TTC549 (cell line): ENCODE measurements around the gene CCN6.
A peak's percentile ranks its signal among the peaks of the same experiment; 100 is the strongest.

Experiments used
- FAIRE-seq: peaks from 2 replicates; lab custom pipeline; 2012; peaks lifted over from hg19 to GRCh38; lab: Jason Lieb, UNC

Gene CCN6

DNA sequence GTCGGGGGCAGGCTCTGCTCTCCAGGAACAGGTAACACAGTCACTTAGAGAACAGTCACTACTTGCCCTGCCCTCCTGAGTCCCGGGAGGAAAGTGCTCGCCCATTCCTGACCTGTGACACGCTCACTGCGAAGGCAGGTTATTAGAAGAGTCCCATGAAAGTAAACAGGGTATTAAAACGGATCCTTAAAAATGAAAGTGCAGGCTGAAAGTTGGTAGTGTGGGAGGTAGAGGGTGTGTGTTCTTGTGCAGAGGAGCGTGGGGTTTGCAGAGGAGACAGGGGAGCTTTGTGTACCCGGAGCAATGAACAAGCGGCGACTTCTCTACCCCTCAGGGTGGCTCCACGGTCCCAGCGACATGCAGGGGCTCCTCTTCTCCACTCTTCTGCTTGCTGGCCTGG is at the start of gene CCN6:
CCN6 (plus strand) TSS at position 104 of the 400 bp plus-strand sequence; CDS start at position 358, 254 bp downstream.
- FAIRE-seq: no peak

DNA sequence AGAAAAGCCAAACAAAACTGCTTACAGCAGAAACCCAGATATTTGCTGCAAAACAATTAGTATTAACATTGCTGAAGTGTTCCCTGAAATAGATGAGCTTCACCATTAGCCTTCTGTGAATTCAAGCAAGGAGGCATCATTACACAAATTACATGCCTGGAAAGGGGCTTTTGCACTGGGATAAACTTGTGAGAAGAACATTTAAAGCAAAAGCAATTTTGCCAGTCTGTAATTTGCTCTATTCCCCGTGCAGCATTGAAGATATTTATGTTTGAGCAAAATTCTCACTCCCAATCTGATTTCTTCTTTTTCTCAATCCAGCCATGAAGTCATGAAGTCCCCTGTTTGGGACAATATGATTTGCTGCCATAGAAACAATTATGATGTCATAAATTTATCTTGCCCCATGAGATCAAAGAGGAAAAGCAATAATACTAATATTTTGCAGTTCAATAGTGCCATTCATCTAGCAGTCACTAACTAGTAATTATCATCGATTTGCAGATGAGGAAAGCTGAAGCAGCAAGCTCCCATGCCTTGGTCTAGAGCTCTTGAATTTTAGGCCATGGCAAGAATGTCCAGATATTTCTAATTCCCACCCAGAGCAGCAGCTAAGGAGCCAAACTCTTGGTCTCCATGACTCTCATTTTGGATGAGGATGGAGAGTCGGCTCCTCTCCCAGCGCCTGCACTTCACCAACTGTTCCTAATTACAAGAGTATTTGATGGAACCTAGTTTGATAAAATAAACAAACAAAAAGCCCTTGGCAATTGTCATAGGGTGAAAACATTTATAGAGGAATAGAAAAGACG is 49.5 kb upstream of the CCN6 start:
- no peak for FAIRE-seq

DNA sequence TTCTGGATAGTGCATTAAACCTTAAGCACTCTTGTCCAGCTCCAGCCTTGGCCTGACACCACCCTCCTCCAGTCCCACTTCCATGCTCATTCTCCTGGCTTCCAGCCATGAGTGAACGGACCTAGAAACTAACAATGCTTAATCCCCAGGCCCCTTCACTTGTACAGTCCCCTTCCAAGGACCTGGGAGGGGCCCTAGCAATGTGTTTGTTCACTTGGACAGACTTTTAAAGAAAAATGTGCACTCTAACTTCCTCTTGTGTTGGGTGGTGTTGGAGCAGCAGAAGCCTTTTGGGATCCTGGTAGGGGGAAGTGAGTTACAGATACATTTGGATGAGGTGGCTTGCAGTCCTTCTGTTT is 48.9 kb upstream of the CCN6 start:
- FAIRE-seq: no peak

DNA sequence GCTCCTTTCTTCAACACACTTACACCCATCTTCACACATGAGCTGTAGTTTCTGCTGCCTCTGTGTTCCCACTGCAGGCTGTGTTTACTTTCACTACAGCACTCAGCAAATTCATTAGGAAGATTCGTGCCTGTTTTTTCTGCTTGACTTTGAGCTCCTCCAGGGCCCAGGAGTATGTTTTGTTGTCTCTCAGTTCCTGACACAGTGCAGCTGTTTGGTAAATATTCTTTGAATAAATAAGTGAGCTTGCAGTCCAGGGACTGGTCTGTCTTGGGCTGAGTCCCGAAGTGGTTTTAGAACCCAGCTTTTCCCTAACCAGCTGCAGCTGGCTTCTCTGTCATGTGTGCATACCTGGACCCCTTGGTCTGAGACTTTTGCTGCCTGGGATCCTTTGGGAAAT is 46.6 kb upstream of the CCN6 start:
- no peak for FAIRE-seq

DNA sequence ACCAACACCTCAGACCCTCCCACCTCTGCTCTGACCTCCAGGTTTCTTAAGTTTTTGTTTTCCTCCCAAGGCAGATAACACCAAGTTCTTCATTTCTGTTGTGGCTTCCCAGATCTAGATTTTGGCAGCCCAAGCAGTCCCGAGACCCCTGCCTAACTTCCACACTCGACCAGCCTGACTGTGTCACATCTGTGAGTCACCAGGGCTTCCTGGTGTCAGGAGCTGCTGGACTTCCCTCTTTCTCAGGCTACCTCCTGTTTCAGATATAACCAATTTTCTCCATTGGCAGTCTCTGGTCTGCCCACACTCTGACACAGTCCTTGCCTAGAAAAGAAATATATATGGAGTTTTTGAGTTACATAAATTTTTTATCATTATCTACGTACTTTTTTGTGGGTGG is 46.1 kb upstream of the CCN6 start:
- FAIRE-seq: no peak

DNA sequence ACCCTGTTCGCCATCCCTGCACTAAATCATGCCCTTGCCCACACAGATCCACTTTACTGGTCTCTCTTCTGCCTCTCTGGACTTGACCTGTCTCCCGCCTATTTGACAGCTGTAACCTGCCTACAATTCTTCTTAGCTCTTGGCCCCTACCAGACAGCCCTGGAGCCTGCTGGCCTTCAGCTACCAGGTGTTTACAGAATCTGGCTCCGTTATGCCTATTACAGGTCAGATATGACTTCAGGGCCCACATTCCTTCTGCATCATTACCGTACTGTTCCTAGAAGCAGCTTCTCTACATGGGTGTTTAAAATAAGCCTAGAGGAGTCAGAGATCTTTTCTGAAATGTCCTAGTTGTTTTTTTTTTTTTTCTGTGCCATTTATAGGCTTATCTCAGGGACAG is 45.4 kb upstream of the CCN6 start:
- no peak for FAIRE-seq

DNA sequence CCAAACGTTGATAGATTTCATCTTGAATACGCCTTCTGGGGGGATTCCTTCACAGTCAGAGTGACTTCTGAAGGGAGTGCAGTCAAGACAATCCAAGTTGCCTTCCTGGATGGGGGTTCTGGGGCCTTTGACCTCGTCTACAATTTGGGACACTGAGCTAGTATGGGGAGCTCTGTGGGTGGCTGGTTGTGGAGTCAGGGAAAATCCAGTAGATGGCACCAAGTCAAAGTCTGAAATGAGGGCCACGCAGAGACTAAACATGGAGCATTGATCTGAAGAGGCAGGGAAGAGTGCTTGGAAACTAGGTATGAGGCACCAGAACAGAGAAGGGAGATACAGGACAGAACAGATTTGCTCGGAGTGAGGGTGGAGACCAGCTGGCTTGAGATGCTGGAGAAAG is 43.6 kb upstream of the CCN6 start:
- no peak for FAIRE-seq

DNA sequence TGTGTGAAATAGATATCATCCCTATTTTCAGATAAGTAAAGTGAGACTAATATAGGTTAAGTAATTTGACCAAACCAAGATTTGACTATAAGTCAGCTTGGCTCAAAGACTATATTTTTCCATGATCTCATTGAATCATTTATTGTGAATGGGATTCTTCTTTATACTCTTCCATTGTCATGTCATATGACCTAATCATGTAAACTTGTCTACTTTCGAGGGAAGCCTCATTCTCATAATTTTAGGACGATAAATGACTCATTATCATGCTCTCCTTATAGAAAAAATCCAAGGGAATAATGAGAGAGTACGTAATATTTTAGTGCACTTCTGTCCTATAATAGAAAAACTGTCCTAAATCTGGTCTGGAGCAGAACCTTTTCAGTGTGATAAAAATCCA is 40.9 kb upstream of the CCN6 start:
- FAIRE-seq: no peak

DNA sequence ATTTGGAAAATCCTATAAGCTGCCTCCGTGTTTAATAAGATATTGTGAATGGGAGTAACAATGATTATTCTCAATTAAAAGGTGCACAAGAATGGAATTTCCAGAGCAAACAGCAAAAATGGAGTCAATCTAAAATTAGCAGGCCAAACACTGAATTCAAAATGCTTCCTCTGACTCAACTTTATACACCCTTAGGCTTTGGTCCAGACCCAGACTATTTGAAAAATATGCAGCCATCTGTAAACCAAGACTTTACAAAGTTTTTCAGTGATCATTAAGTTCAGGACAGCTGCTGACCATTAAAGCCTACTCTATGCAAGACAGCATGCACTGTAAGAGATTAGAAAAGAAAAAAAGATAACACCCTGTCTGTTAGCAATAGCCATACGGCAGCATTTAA is 39.4 kb upstream of the CCN6 start:
- FAIRE-seq: no peak

DNA sequence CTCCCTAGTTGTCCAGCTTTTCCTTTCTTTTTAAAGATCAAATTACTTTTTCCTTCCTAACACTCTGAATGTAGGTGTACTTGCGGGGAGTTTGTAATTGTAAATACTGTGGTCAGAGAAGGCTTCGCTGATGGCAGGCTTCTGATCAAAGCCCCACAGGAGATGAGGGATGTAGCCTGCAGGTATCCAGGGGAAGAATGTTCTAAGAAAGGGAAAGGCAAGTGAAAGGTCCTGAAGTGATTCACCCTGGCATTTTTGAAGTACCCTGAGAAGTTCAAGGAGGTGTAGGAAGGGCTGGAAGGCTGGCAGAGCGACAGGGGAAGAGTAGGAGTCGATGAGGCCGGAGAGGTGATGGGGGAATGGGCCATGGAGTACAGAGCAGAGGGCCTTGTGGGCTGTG is 38.2 kb upstream of the CCN6 start:
- no peak for FAIRE-seq

DNA sequence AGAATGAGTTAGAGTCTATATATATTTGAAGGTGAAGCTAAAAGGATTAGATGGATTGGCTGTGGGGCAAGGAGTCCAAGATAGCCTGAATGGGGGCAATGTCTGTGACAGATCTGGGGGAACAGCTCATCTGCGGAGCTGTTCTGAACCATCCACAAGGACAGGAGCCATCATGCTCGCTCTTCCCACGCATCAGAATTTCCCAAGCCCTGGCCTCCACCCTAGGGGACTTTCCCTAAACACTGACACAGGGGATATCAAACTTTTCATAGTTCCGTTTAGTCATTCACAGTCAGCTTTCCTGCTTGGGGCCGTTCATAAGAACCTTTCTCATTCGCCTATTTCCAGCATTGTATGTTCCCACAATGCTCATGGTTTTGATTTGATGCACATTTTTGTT is 37.6 kb upstream of the CCN6 start:
- FAIRE-seq: no peak

DNA sequence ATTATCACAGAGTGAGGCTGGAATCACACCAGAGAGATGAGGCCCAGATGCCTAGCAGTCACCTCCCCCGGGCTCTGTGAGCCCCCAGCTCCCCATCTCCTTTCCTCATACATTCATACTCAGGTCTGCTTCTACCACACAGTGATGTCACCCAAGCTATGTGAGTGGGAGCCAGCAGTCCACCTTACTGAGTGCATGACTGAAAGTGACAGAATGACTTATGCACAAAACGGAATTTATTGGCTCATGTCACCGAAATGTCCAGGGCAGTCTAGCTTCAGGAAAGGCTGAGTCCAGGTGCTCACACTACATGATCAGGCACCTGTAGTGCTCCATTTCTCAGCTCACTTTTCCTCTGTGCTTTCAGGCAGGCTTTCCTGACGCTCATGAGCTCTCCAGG is 36.7 kb upstream of the CCN6 start:
- no peak for FAIRE-seq

DNA sequence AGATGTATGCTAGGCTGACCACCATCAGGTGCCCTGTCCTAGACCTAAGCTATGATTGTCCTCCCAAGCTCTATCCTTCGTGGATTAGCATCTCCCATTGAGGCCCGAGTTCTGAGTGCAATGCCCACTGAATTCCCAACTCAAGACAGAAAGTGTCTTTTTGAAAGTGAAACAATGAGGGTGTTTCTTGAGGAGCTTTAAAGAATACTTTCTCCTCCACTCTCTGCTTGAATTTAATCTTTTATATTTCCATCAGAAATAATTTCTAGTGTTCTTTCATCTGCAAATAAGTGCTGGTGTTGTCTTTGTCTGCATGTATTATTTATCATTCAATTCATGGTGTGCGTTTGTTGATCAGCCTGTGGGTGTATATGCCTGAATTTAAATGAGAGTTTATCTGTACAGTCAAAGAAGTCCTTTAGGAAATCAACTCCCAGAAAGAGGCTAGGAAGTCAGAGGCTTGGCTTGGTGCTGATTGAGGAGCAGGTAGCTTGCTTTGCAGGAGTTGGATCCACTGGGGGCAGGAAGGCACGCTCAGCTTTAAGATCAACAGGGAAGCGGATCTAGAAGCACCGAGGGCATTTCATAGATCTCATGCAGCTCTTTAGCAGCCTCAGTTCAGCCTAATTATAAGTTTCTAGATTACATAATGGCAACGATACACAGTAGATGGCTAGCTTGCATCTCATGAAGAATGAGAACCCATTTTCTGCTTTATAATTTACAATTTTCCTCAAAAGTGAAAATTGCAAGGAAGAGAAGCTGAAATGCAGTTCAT is 36.0 kb upstream of the CCN6 start:
- FAIRE-seq: no peak

DNA sequence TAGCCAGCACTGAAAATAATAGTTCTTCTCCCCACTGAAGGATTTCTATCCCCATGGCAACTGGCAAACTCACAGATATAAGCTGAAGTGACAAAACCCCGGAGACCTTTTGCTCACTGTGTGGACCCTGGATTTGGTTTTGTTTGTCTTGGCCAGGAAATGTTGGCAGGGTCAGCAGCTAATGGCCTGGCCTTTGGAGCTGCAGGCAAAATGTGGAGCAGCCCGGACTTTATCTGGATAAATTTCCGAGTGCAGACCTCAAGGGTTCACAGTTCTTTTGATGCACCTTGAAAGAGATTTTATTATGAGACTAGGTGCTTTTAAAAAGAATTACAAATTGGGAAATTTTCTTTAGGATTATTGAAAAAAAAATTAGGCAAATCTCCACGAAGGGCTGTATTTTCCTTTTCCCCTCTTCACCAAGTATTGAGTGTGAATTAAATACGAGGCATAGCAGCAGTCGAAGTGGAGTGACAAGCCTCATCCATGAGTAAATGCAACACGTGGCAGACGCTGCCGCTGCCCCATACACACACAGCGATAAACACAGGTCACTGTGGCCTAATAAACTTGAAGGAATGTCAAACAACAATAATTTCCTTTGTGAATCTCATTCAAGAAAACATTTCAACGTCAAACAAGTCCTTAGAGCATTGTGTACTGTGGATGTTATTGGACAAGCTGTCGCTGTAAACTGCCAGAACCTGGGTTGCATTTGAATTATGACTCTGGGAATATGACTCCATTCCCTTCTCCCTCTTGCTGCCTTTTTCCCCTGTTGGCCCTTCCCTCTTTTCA is 35.1 kb upstream of the CCN6 start:
- FAIRE-seq: no peak

DNA sequence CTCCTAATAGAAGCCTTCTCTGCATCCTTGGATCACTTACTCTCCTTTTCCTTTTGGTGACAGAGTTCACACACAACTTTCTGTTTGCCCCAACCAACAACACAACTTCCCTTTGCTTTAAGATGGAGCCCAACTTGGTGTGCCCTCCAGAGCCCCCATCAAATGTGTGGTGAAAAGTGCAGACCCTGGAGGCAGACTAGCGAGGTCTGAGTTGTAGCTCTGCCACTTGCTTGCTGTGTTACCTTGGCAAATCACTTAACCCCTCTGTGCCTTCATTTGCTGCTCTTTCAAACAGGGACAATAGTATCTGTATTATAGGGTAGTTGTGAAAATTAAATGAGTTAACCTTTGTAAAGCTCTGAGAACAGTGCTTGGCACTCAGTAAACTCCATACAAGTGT is 34.3 kb upstream of the CCN6 start:
- no peak for FAIRE-seq

DNA sequence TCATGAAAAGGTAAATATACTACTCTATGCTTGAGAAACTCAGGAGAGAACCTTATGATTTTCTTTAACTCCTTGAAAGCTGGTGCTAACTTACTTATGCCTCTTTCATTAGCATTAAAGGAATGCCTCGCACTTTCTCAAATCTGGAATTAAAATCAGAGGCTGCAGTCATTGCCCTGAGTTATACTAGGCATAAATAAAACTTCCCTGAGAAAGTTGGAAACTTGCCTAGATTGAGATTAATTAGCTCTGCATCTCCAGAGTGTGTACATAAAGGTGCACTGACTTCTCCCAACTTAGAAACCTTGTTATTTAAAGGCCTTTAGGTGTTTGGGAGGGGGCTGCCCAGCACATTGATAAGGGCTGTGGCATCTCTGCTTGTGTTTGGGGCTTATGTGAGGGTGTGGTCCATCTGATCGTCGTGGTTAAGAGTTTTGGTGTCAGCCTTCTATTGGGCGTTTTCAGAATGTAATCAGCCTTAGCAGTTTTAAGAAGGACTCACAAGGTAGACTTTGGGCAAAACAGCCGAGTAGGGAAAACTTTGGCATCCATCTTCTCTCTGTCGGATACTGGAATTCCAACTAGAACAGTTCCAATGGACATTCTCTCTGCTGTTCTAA is 32.1 kb upstream of the CCN6 start:
- FAIRE-seq: no peak

DNA sequence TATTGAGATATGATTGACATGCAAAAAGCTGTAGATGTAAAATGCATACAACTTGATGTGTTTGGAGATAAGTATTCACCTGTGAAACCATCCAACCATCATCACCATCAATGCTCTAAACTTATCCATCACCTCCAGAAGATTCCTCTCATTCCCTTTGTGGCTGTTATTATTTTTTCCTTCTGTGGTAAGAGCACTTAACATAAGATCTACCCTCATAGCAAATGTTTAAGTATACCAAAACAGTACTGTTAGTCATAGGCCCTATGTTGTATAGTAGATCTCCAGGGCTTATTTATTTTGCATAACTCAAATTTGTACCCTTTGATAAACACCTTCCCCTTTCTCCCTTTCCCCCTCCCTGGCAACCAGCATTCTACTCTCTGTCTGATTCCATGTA is 31.2 kb upstream of the CCN6 start:
- FAIRE-seq: no peak

DNA sequence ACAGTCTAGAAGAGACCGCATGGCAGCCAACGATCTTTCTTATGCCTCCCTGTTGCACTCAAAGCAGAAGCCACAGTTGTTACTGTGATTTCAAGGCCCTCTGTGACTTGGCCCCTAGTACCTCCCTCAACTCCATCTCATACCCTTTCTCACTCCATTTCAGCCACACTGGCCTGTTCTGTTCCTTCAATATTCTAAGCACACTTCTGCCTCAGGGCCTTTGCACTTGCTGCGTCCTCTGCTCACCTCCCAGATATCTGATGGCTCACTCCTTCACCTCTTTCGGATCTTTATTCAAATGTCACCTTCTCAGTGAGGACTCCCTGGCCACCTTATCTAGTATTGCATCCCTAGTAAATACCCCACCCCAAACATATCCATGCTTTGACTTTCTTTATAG is 29.4 kb upstream of the CCN6 start:
- no peak for FAIRE-seq

DNA sequence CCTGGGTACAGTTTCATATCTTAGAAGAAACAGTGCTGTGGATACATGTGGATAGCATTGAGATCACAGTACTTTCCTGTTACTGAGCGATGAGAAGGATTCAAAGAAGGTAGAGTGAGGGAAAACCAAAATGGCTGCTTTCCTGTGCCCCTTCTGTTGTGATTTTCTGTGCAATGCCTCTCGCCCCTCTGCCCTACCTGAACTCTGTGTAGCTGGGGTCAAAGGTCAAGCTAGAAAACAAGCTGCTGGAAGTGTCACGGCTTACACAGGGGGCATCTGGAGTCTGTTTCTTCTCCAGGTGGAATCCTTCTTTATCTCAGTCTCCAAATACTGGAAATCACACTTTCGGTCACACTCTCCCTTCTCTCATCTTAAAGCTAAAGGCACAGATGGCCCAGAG is 27.0 kb upstream of the CCN6 start:
- no peak for FAIRE-seq

DNA sequence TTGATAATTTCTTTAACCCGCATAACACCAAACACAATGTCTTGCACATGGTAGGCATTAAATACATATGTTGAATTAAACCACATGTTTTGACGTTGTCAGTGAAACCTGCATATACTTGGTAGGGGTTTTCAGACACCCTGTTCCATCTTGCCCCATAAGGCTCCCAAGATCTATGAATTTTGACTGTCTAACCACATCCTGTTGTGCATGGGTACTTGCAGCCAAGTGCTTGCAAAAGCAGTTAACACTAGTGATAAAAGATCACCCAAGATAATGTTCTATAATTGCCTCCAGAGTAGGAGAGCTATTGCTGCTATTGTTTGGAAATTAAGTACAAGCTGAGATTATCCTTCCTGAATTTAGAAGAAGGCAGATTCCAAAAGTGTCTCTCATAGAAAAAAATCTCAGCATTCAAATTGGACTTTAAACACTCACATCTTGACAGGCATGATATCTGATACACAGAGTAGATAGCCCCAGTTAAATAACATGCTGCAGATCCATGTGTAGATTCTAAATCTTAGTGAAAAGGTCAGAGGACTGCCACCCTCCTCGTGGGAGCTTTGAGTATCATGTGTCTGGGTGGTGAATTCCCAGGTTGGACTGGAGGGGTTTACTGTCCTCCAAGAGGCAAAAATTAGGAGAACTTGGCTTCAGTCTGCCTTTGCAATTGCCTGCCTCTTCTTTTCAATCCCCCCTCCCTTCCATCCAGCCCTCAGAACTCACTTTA is 25.8 kb upstream of the CCN6 start:
- no peak for FAIRE-seq

DNA sequence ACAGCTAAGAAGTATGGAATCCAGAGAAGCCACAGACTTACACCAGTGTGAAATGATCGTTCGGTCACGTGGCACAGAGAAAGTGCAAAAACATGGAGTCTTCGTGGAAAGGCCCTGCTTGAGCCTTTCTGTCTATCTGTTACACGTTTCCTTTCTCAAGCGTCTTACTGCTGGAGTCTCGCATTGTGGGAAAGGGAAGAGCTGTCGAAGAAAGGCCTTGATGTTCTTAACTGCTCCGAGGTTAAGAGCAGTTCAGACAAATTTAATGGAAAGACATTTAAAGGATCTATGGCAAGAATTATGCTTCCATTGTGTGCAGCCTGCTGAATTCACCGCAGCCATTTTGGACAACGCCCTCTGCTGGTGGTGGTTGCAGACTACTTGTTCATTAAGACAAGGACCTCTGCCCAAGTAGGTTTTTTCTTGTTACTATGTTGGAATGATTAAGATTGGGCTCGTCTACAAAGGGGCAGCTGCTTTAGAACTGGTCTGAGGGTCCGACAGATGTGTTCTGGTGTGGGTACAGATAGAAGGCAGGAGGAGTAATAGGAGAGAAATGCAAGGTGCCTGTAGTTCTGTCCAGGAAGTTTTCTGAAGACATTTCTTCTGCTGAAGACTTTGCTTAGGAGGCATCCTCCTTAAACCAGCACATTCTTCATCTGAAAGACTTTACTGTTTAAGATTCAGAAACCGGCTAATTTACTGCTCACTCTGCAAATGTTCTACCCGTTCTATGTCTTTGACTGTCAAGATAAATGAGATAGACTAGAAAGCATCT is 24.7 kb upstream of the CCN6 start:
- FAIRE-seq: peak; percentile 22
